SK-N-SH (cell line): ENCODE data around the gene RNASE8. TPM values are rescaled to one million over a fixed set of nuclear protein-coding genes. Genes with fewer than 3 reads are reported as not detected.

ENCODE experiments used
- CTCF ChIA-PET: fragments of 300-600, 350-600 bp; formaldehyde crosslinking; extraction: SDS; loops from one replicate; lab custom pipeline; 2021; lab: Yijun Ruan, JAX
- POLR2A ChIA-PET: fragments of 350-600 bp; sonication (Branson Sonifier 250); formaldehyde crosslinking; extraction: SDS; loops from one replicate; lab custom pipeline; 2020; ENCODE audit warnings: antibody characterized with exemption, inconsistent platforms; lab: Yijun Ruan, JAX
- DNase-seq: peaks from one replicate; pipeline ENCODE4 v3.0.0; 2012
- H2AFZ ChIP-seq: fragments of 200-600 bp; sonication (generic); 2 replicates; pipeline ENCODE4 v1.8.1; 2016; ENCODE audit warnings: antibody characterized with exemption, mild to moderate bottlenecking, low read depth
- H3F3A ChIP-seq: fragments of 200-600 bp; sonication (generic); replicated peaks from 2 replicates; pipeline ENCODE3; 2016; ENCODE audit warnings: antibody characterized with exemption, mild to moderate bottlenecking; ENCODE audit not compliant: insufficient read depth
- H3K27ac ChIP-seq, 2 experiments: fragments of 200-500 bp in 1 of 2; fragments of 200-600 bp in 1 of 2; sonication (Bioruptor generic) in 1 of 2; sonication (generic), shearing (Covaris generic) in 1 of 2; 2 replicates each; pipeline versions ENCODE4 v1.5.1 to v1.6.1; 2014 to 2016; ENCODE audit warnings: low read depth in 2 of 2, inconsistent platforms in 1 of 2, low read length in 1 of 2, mild to moderate bottlenecking in 1 of 2, mixed read lengths in 1 of 2
- H3K27me3 ChIP-seq: fragments of 200-600 bp; sonication (generic), shearing (Covaris generic); 2 replicates; pipeline ENCODE4 v1.6.1; 2016; ENCODE audit warnings: mixed run types; ENCODE audit not compliant: insufficient read depth
- H3K36me3 ChIP-seq, 2 experiments: fragments of 200-500 bp in 1 of 2; fragments of 200-600 bp in 1 of 2; sonication (Bioruptor generic) in 1 of 2; sonication (generic) in 1 of 2; replicated peaks in 1 of 2; 2 replicates each; pipeline versions ENCODE3 to v1.5.1; 2014 to 2016; ENCODE audit warnings: low read length in 1 of 2, mild to moderate bottlenecking in 1 of 2; ENCODE audit not compliant: insufficient read depth in 2 of 2, control insufficient read depth in 1 of 2
- H3K4me1 ChIP-seq, 2 experiments: fragments of 200-500 bp in 1 of 2; fragments of 200-600 bp in 1 of 2; sonication (Bioruptor generic) in 1 of 2; sonication (generic), shearing (Covaris generic) in 1 of 2; 2 replicates each; pipeline versions ENCODE4 v1.5.1 to v1.6.1; 2014 to 2016; ENCODE audit warnings: low read depth in 1 of 2, low read length in 1 of 2, mixed run types in 1 of 2; ENCODE audit not compliant: insufficient read depth in 2 of 2, control insufficient read depth in 1 of 2
- H3K4me2 ChIP-seq: fragments of 200-600 bp; sonication (generic), shearing (Covaris generic); 2 replicates; pipeline ENCODE4 v1.6.1; 2017; ENCODE audit warnings: mixed run types
- H3K4me3 ChIP-seq, 2 experiments: fragments of 200-500 bp in 1 of 2; fragments of 200-600 bp in 1 of 2; sonication (Bioruptor generic) in 1 of 2; sonication (generic), shearing (Covaris generic) in 1 of 2; 2 replicates each; pipeline versions ENCODE4 v1.5.1 to v1.8.1; 2014 to 2016; ENCODE audit warnings: low read depth in 2 of 2, inconsistent platforms in 1 of 2, low read length in 1 of 2, mild to moderate bottlenecking in 1 of 2, mixed read lengths in 1 of 2, moderate library complexity in 1 of 2
- H3K79me2 ChIP-seq: fragments of 200-600 bp; sonication (generic); 2 replicates; pipeline ENCODE4 v1.8.1; 2017; ENCODE audit warnings: mild to moderate bottlenecking; ENCODE audit not compliant: insufficient read depth
- H3K9ac ChIP-seq: fragments of 200-600 bp; sonication (generic); 2 replicates; pipeline ENCODE4 v1.6.1; 2017; ENCODE audit warnings: mixed run types
- H3K9me2 ChIP-seq: fragments of 200-600 bp; sonication (generic); 2 replicates; pipeline ENCODE4 v1.6.1; 2017; ENCODE audit warnings: mixed run types
- H3K9me3 ChIP-seq: fragments of 200-600 bp; sonication (generic); 2 replicates; pipeline ENCODE4 v1.6.1; 2017; ENCODE audit warnings: mixed run types, mild to moderate bottlenecking, moderate library complexity
- H4K20me1 ChIP-seq: fragments of 200-600 bp; sonication (generic); 2 replicates; pipeline ENCODE4 v1.6.1; 2017; ENCODE audit warnings: mild to moderate bottlenecking, mixed run types; ENCODE audit not compliant: insufficient read depth
- CHD2 ChIP-seq: fragments of 150-350 bp; IDR thresholded peaks from 2 replicates; pipeline ENCODE4 v1.6.1; 2018; ENCODE audit warnings: low read length; ENCODE audit not compliant: partially characterized antibody
- CTCF ChIP-seq: fragments of 200-600 bp; sonication (generic); IDR thresholded peaks from 2 replicates; pipeline ENCODE4 v1.6.1; 2017; ENCODE audit warnings: antibody characterized with exemption, mild to moderate bottlenecking, moderate library complexity
- EZH2phosphoT487 ChIP-seq: fragments of 200-600 bp; sonication (generic); IDR thresholded peaks from 2 replicates; pipeline ENCODE4 v1.6.1; 2017; ENCODE audit warnings: low read depth, mixed run types, mild to moderate bottlenecking, antibody characterized with exemption, moderate library complexity, borderline replicate concordance
- FOXJ3 ChIP-seq: sonication (generic); formaldehyde crosslinking; IDR thresholded peaks from 2 replicates; pipeline ENCODE4 v1.5.1; 2020; ENCODE audit warnings: mild to moderate bottlenecking, missing genetic modification reagents
- GABPA ChIP-seq: IDR thresholded peaks from 2 replicates; pipeline ENCODE4 v1.4.0; 2012; ENCODE audit warnings: low read depth, mild to moderate bottlenecking
- GATA2 ChIP-seq: sonication (generic); formaldehyde crosslinking; IDR thresholded peaks from 2 replicates; pipeline ENCODE4 v1.5.0; 2020; ENCODE audit warnings: mild to moderate bottlenecking, missing genetic modification reagents
- JUND ChIP-seq: IDR thresholded peaks from 2 replicates; pipeline ENCODE4 v1.4.0; 2012
- MAX ChIP-seq: IDR thresholded peaks from 2 replicates; pipeline ENCODE4 v1.4.0; 2012; ENCODE audit warnings: low read depth
- MEF2A ChIP-seq: IDR thresholded peaks from 2 replicates; pipeline ENCODE4 v1.4.0; 2012; ENCODE audit warnings: low read depth, borderline replicate concordance
- MXI1 ChIP-seq: IDR thresholded peaks from 2 replicates; pipeline ENCODE4 v1.6.1; 2012; ENCODE audit warnings: mild to moderate bottlenecking, low read depth, low read length, improper control_type of control experiment
- PBX3 ChIP-seq: IDR thresholded peaks from 2 replicates; pipeline ENCODE4; 2012
- RAD21 ChIP-seq: IDR thresholded peaks from 2 replicates; pipeline ENCODE4 v1.6.1; 2012; ENCODE audit warnings: mild to moderate bottlenecking, low read length
- RCOR1 ChIP-seq: fragments of 150-350 bp; IDR thresholded peaks from 2 replicates; pipeline ENCODE4 v1.6.1; 2017; ENCODE audit warnings: antibody characterized with exemption, low read length
- TAF1 ChIP-seq: IDR thresholded peaks from 2 replicates; pipeline ENCODE4 v1.6.1; 2012; ENCODE audit warnings: low read depth, mild to moderate bottlenecking, low read length, moderate library complexity, borderline replicate concordance
- TEAD4 ChIP-seq: IDR thresholded peaks from 2 replicates; pipeline ENCODE4 v1.4.0; 2012; ENCODE audit warnings: mild to moderate bottlenecking, borderline replicate concordance; ENCODE audit not compliant: insufficient read depth
- USF1 ChIP-seq: IDR thresholded peaks from 2 replicates; pipeline ENCODE4 v1.4.0; 2012; ENCODE audit warnings: low read depth, borderline replicate concordance
- ZBTB33 ChIP-seq: IDR thresholded peaks from 2 replicates; pipeline ENCODE4 v1.4.0; 2012; ENCODE audit warnings: low read depth, borderline replicate concordance
- WGBS: methylation state at CpG from one replicate; pipeline ENCODE4 v1.1.6; 2017; ENCODE audit warnings: low lambda C conversion rate; 5-methylcytosine and 5-hydroxymethylcytosine counted together
- polyA plus RNA-seq, 3 experiments: library from polyadenylated mRNA; depleted of rRNA; stranded (reverse); fragments of >200 nt; gene quantifications; 2 replicates each; pipeline ENCODE4 v1.2.3, GENCODE V29; 2012

The RNASE8 gene
- polyA plus RNA-seq, 1 of the 3 experiments (the other 2 are of a cell fraction) = not detected

GRCh38 chr14:21038441-21039422 is 18.9 kb upstream of the RNASE8 start:
- H3K4me1 ChIP-seq = peaks cover 12 to 13% of the 10 kb centered on the region in 2 experiments; a peak in 3 of 4 replicates
- no peaks in the 10 kb centered on the region for H3K79me2 ChIP-seq
- peaks cover under 1% of the 10 kb centered on the region; the same call in 1 of the 2 replicates for H3K27me3 ChIP-seq
- H3K27ac ChIP-seq = no peak overlapping the region
- no peaks in the 10 kb centered on the region for H3K36me3 ChIP-seq
- no peak overlapping the region for H3K4me3 ChIP-seq
- TF ChIP-seq RCOR1 = no peak
- TF ChIP-seq GATA2 (CRISPR knock-in tag) = no peak
- no peak for TF ChIP-seq MXI1
- TF ChIP-seq MAX = no peak
- no peak for TF ChIP-seq ZBTB33
- no peak for TF ChIP-seq GABPA
- no peak for TF ChIP-seq JUND
- no peak for TF ChIP-seq EZH2phosphoT487
- TF ChIP-seq CTCF = no peak
- no peak for TF ChIP-seq TAF1
- no peak for TF ChIP-seq MEF2A
- TF ChIP-seq RAD21 = no peak
- no peak for TF ChIP-seq PBX3
- no peak for TF ChIP-seq USF1
- TF ChIP-seq CHD2 = no peak
- no peak for TF ChIP-seq FOXJ3 (CRISPR knock-in tag)
- TF ChIP-seq TEAD4 = no peak
- TF ChIP-seq, all 33 proteins: peak for 0
- no peak overlapping the region for H2AFZ ChIP-seq
- no peak overlapping the region for H3K4me2 ChIP-seq
- no peaks in the 10 kb centered on the region for H3K9me2 ChIP-seq
- 75% methylated on average over 8 of the region's 10 CpGs for WGBS
- H3K9me3 ChIP-seq = no peaks in the 10 kb centered on the region
- ChIA-PET CTCF (interaction anchor here (0.9 to 7.0 kb wide), 12 partner anchors 8 to 181 kb away, joined by 3 to 248 read pairs (median 13); partner anchors contain the start of genes ARHGEF40, NDRG2, SLC39A2 and TPPP2), POLR2A (no interaction called here)
- H4K20me1 ChIP-seq = no peaks in the 10 kb centered on the region
- no peak overlapping the region for H3K9ac ChIP-seq
- H3F3A ChIP-seq = no peaks in the 10 kb centered on the region
- no peak for DNase-seq
